Measurements from ENCODE around the gene NMNAT2.
"Not testable (repeated sequence)": the region's sequence is repeated elsewhere in the genome, so short reads cannot be mapped to it uniquely, and the experiment has no call there.

NMNAT2 gene

GRCh38 chr1:183282101-183282855, 135.9 kb downstream of the NMNAT2 start:
- no peak for DNase-seq

DNA sequence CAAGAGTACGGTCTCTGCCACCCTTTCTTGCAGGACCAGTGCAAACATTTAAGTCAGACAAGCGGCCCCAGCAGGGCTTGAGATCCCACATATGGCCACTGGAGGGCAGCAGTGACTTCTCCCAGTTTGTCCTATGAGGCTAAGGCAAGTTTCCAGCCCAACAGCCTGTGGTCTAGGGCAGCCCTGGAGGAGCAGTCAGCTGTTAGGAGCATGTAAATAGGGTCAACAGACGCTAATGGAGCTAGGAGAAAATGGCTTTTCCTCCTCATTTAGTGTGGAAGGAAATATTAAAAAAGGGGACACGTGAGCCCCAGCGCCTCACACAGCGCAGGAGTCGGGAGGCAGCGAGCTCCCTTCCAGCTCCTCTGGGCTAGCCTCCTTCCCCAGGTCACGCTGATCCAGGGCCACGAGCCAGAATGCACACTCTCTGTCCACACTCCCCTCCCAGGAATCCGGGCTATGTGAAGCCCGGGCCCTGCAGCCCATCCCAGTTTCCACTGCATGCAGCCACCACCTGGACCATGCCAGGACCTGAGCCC, 136.6 kb downstream of the NMNAT2 start:
- peak; percentile 86 for DNase-seq

DNA sequence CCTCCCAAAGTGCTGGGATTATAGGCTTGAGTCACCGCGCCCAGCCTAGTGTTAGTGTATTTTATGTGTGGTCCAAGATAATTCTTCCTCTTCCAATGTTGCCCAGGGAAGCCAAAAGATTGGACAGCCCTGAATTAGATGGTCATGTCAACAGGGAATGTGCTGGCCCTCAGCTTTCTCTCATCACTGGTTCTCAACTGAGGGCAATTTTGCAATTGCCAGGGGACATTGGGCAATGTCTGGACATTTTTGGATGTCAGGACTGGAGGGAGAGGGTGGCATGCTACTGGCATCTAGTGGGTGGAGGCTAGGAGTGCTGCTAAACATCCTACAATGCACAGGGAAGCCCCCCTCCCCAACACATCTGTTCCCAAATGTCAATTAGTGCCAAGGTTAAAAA, 137.1 kb downstream of the NMNAT2 start:
- DNase-seq: no peak

GRCh38 chr1:183279835-183280234, 138.3 kb downstream of the NMNAT2 start:
- peak; percentile 14 for DNase-seq

DNA sequence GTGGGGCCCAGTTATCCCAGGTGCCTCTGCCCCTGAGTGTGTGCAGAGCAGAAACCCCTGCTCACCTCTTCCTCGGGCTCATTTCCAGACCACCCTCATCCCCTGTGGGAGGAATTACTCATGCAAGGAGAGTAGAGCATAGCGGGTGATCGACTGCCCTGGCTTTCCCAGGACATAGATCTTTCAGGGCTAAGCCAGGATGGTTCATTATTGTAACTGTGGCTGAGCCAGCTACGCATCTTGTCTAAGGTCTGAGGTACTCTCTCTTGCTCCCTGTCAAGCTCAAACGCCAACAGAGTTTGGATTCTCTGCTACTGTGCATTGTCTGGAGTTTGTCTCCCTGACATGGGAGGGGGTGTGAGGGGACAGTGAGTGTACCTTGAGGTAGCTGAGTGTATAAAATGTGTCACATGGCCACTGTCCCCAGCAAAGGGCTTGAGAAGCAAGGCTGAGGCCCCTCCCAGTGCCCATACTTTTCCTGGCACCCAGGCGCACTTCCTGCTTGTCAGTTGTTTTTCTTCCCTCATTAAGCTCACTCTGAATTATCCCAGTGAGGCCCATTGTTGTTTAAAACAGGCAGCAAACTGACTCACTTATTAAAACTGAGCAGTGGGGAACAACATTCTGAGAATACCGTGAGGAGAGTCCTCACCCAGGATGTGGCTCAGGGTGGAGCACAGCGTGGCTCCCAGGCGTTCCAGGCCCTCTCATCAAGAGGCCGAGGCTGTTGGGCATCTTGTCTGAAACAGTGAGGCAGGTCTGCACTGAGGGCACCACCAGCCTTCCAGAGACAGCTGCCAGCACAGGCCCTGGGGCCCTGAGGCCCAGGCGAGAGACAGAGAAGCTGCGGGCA, 139.2 kb downstream of the NMNAT2 start:
- DNase-seq: no peak

GRCh38 chr1:183277821-183278738, 140.1 kb downstream of the NMNAT2 start:
- no peak for DNase-seq

- no peak for DNase-seq
Measured at GRCh38 chr1:183276386-183277080, 141.6 kb downstream of the NMNAT2 start.

DNA sequence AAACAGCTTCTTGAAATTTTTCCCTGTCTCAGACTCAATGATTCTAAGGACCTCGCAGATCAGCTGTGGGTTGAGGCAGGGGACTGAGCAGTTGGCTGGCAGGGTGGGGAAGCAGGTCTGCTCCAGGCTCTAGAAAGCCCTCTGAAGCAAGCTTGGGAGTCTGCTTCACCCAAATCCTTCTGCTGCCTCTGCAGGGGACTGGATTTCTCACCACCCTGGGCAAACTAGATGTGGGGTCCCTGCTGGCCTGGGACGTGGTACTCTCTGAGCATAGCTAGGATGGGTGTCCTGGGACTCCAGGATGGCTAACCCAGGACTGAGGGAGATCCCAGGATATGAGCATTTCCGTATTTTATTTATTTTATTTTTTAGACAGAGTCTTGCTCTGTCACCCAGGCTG, 142.9 kb downstream of the NMNAT2 start:
- no peak for DNase-seq

- no peak for DNase-seq
Measured at GRCh38 chr1:183274836-183275235, 143.3 kb downstream of the NMNAT2 start.

- not testable (repeated sequence) for DNase-seq
Measured at GRCh38 chr1:183273984-183274383, 144.2 kb downstream of the NMNAT2 start.

GRCh38 chr1:183273300-183273699, 144.9 kb downstream of the NMNAT2 start:
- no peak for DNase-seq

DNA sequence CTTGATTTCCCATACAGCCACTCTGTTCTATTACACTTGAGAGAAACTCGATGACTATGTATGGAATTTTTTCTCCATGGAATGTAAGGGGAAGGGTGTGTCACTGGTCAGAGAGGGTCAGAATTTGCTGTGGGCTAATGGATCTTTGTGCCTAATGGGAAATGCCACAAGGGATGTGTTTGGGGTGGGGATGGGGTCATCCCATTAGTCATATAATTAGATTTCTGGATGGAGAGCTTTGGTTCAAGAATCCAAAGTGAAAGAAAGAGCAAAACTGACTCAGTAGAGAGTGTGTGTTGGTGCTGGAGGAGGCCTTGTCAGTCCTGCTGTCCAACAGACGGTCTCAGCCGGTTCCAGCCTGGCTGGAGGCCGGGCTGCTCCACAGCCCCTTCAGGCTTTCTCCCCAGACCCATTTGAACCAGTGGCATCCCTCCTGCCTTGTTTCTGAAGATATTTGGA, 145.8 kb downstream of the NMNAT2 start:
- DNase-seq: no peak

DNA sequence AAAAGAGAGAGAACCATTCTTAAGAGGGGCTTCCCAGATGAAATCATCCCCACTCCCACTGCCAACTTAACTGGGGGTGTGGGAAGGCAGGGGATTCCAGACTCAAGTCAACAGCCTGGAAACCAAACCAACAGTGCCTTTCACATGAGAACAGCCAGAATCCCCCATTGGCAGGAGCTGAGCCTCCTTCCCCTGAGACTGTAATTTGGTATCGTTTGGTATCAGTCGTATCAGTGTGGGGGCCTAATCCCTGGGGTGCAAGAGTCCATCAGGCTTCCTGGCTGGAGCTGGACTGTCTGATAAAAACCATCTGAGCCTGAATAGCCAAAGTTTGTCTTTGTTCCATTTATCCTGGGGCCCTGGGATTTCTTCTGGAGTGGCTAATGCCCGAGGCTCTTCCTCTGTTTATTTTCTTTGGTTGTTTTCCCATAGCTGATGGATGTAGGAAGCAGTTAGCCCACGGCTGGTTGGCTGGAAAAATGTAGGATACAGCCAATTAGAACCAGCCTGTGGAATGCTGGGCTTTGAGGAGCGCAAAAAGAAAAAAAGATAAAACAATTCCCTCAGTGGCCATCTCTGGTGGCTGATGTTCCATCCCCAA, 147.5 kb downstream of the NMNAT2 start:
- no peak for DNase-seq

DNA sequence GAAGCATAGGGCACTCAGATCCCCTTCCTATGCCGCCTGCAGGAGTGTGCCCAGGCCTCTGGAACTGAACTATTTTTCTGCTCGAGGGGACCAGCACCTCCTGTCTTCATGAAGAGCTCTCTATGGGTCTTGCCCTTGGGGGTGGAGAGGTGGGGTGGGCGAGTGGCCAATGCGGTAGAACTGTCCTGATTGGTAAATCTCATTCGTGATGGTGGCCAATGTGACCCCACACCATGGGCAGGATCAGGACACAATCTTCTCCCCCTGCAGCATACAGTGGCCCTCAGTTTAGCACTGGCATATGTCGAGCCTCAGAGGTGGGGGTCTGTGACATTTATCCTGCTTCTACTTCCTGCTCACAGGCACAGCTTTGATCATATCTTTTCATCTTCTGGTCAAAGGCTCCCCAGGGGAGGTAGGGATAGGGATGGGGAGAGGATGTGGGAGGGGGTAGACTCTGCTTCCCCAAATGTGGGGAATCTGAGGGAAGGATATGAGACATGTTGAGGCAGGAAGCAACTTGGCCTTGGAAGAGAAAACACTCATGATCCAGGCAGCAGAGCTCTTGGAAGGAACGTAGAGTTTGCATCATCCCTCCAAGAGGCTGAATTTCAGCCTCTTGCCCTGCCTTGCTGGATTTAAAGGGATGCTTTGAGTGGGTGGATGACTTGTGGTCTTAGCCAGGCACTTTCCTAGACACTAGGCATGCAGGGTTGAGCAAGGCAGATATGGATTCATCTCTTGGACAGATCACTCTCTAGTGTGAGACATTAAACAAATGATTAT, 150.3 kb downstream of the NMNAT2 start:
- DNase-seq: no peak

DNA sequence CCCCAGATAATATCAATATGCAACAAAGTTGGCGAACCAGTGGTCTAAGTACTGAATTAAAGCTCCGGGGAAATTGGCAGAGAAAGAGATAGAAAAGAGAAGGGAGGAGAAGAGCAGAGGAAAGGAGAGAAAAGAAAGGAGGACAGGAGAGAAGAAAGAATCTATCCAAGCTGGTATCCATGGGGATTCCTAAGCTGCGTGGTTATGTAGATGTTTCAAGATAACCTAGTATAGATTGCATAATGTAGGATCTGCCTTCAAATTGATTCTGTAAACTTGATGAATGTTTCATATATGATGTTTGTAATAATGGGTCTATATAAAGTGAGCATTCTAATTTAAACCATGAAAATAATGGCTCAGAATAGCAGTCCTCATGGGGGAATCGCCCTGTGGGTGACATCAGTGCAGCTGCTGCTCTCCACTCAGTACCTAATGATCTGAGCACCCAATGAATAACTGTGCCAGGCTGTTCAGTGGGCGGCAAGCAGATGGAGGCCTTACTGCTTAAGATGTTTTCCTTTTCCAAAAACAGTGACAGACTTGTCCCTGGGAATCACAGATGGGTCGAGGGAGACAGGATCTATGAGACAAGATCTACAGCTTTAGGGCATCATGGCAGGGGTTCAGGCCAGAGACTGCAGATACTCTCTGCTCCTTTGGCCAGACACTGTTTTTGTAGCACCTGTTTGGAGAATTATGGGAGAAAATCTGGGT, 154.1 kb downstream of the NMNAT2 start:
- DNase-seq: no peak

- DNase-seq: no peak
Measured at GRCh38 chr1:183262628-183263200, 155.5 kb downstream of the NMNAT2 start.

DNA sequence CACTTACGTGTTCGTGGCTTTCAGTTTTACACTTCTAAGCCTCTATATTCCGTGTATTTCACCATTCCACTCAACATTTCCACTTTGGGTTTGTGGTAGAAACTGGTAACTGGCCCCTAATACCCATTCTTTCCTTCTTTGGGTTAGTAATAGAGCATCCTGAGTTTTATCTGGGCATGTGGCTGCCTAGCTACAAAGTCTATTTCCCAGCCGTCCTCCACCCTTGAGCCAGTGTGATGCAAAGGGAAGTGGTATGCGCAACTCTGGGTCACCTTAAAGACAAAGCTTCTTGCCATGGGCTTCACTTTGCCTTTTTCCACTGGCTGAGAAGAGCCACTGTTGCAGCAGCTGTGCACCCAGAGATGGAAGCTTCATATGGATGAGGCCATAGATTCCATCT, 158.3 kb downstream of the NMNAT2 start:
- DNase-seq: no peak

GRCh38 chr1:183255073-183255472, 163.1 kb downstream of the NMNAT2 start:
- DNase-seq: no peak

- DNase-seq: no peak
Measured at GRCh38 chr1:183251959-183252450, 166.2 kb downstream of the NMNAT2 start.

All from hematopoietic multipotent progenitor cell treated with erythropoietin and hydrocortisone succinate and interleukin-3 and kit ligand, for 6 days (in vitro differentiated cells).